HG03039 (cell line): ENCODE measurements around the gene CRYBB1.

Experiments used
- ATAC-seq: cut with Tn5 transposase; IDR thresholded peaks from one replicate; pipeline ENCODE4 v1.9.1; 2021; ENCODE audit warnings: mild to moderate bottlenecking, moderate library complexity; ENCODE audit not compliant: unreplicated experiment

CRYBB1 gene

GRCh38 chr22:26581633-26582168, 36.1 kb downstream of the CRYBB1 start:
- ATAC-seq = no peak

GRCh38 chr22:26581026-26581425, 36.8 kb downstream of the CRYBB1 start:
- no peak for ATAC-seq

- ATAC-seq = no peak
Observed at GRCh38 chr22:26580240-26580962, 37.4 kb downstream of the CRYBB1 start.

- ATAC-seq = peak; percentile 49
Observed at GRCh38 chr22:26579331-26579886, 38.4 kb downstream of the CRYBB1 start.

GRCh38 chr22:26577081-26577480, 40.7 kb downstream of the CRYBB1 start:
- no peak for ATAC-seq

GRCh38 chr22:26576026-26576680, 41.7 kb downstream of the CRYBB1 start:
- ATAC-seq = no peak

GRCh38 chr22:26574001-26574723, 43.7 kb downstream of the CRYBB1 start:
- ATAC-seq = no peak

- ATAC-seq = no peak
Observed at GRCh38 chr22:26573026-26573662, 44.7 kb downstream of the CRYBB1 start.

- no peak for ATAC-seq
Observed at GRCh38 chr22:26570864-26571525, 46.8 kb downstream of the CRYBB1 start.

- no peak for ATAC-seq
Observed at GRCh38 chr22:26570115-26570514, 47.7 kb downstream of the CRYBB1 start.

GRCh38 chr22:26568207-26568706, 49.6 kb downstream of the CRYBB1 start:
- ATAC-seq = no peak

GRCh38 chr22:26567610-26568009, 50.2 kb downstream of the CRYBB1 start:
- ATAC-seq = no peak

GRCh38 chr22:26566994-26567393, 50.8 kb downstream of the CRYBB1 start:
- ATAC-seq = no peak

GRCh38 chr22:26565889-26566288, 51.9 kb downstream of the CRYBB1 start:
- ATAC-seq = no peak

GRCh38 chr22:26565181-26565580, 52.6 kb downstream of the CRYBB1 start:
- ATAC-seq = no peak

GRCh38 chr22:26564672-26565071, 53.2 kb downstream of the CRYBB1 start:
- ATAC-seq = no peak

GRCh38 chr22:26564181-26564580, 53.6 kb downstream of the CRYBB1 start:
- ATAC-seq = no peak

- ATAC-seq = no peak
Observed at GRCh38 chr22:26563022-26563421, 54.8 kb downstream of the CRYBB1 start.

GRCh38 chr22:26561756-26562417, 55.9 kb downstream of the CRYBB1 start:
- ATAC-seq = no peak
